ENCODE data around the gene LRP11. TPM values are rescaled to one million over a fixed set of nuclear protein-coding genes. Genes with fewer than 3 reads are reported as not detected.
A peak's percentile ranks its signal among the peaks of the same experiment; 100 is the strongest.

LRP11 gene
- total RNA-seq, 3 donors from 2014 or later, result 30.6 to 44.9 (median 35.8) TPM

- Histone ChIP-seq H3K36me3 (no peaks in the 10 kb centered on the region), H3K27ac (peak overlapping the region; percentile 38 to 56), H3K4me3 (no peak overlapping the region), H3K9me3 (no peaks in the 10 kb centered on the region), H3K27me3 (no peaks in the 10 kb centered on the region), H3K4me1 (peaks cover 0 to 3% of the 10 kb centered on the region in 2 donors)
- intact Hi-C loops (cut with DNase I; ENCODE audit: low total_unique reads), result no loop called here
- peak in 1 of 2 donors; percentile 45 for DNase-seq (ENCODE audit: low spot score in 2 of 2)
- TF ChIP-seq CTCF (IDR thresholded peaks at IDR 0.05) (no peak), POLR2A (IDR thresholded peaks at IDR 0.05) (no peak), POLR2AphosphoS5 (IDR thresholded peaks at IDR 0.05) (no peak)
Observed at GRCh38 chr6:149900620-149901443, 36.7 kb upstream of the LRP11 start.

GRCh38 chr6:149899926-149900619 is 35.9 kb upstream of the LRP11 start:
- Histone ChIP-seq H3K36me3 (no peaks in the 10 kb centered on the region), H3K4me3 (no peak overlapping the region), H3K9me3 (no peaks in the 10 kb centered on the region), H3K4me1 (peaks cover 0 to 6% of the 10 kb centered on the region in 2 donors), H3K27ac (peak overlapping the region; percentile 38 to 56), H3K27me3 (no peaks in the 10 kb centered on the region)
- TF ChIP-seq POLR2A (IDR thresholded peaks at IDR 0.05), result no peak
- no peak for TF ChIP-seq POLR2AphosphoS5 (IDR thresholded peaks at IDR 0.05)
- no peak for TF ChIP-seq CTCF (IDR thresholded peaks at IDR 0.05)
- DNase-seq (ENCODE audit: low spot score in 2 of 2), result no peak
- intact Hi-C loops (cut with DNase I; ENCODE audit: low total_unique reads), result no loop called here

- Histone ChIP-seq H3K4me3 (no peak overlapping the region), H3K9me3 (no peaks in the 10 kb centered on the region), H3K27me3 (no peaks in the 10 kb centered on the region), H3K27ac (peak overlapping the region in 1 of 2 donors; percentile 27), H3K36me3 (no peaks in the 10 kb centered on the region), H3K4me1 (peaks cover 0 to 6% of the 10 kb centered on the region in 2 donors)
- no peak for DNase-seq (ENCODE audit: low spot score in 2 of 2)
- intact Hi-C loops (cut with DNase I; ENCODE audit: low total_unique reads), result no loop called here
- TF ChIP-seq POLR2A (IDR thresholded peaks at IDR 0.05) (no peak), CTCF (IDR thresholded peaks at IDR 0.05) (no peak), POLR2AphosphoS5 (IDR thresholded peaks at IDR 0.05) (no peak)
Observed at GRCh38 chr6:149899486-149899885, 35.3 kb upstream of the LRP11 start.

GRCh38 chr6:149898966-149899365 is 34.8 kb upstream of the LRP11 start:
- TF ChIP-seq CTCF (IDR thresholded peaks at IDR 0.05) (no peak), POLR2A (IDR thresholded peaks at IDR 0.05) (no peak), POLR2AphosphoS5 (IDR thresholded peaks at IDR 0.05) (no peak)
- DNase-seq (ENCODE audit: low spot score in 2 of 2), result no peak

More at GRCh38 chr6:149898966-149899365, 34.8 kb upstream of the LRP11 start:
- peaks cover 0 to 6% of the 10 kb centered on the region in 2 donors for H3K4me1 ChIP-seq
- intact Hi-C loops (cut with DNase I; ENCODE audit: low total_unique reads), result no loop called here
- H3K36me3 ChIP-seq, result no peaks in the 10 kb centered on the region
- H3K27ac ChIP-seq, result no peak overlapping the region
- no peaks in the 10 kb centered on the region for H3K27me3 ChIP-seq
- no peaks in the 10 kb centered on the region for H3K9me3 ChIP-seq
- H3K4me3 ChIP-seq, result no peak overlapping the region
